K562 (cell line): ENCODE data around the gene BOLA3. TPM values are rescaled to one million over a fixed set of nuclear protein-coding genes. Genes with fewer than 3 reads are reported as not detected.

ENCODE experiments used
- ATF4 ChIP-seq: fragments of 450-650 bp; formaldehyde crosslinking; IDR thresholded peaks from 2 replicates; pipeline ENCODE4 v1.4.0; 2022; ENCODE audit warnings: mild to moderate bottlenecking, moderate library complexity
- CHD2 ChIP-seq: IDR thresholded peaks from 2 replicates; pipeline ENCODE4 v1.6.1; 2011; ENCODE audit warnings: low read depth, low read length
- GABPA ChIP-seq: fragments of 200-800 bp; sonication (Bioruptor generic); conservative IDR thresholded peaks from 2 replicates; pipeline ENCODE4 v1.6.1; 2016; ENCODE audit warnings: low read depth, missing genetic modification characterization, missing compliant biosample characterization
- IRF1 ChIP-seq: sonication (generic); formaldehyde crosslinking; IDR thresholded peaks from 2 replicates; pipeline ENCODE4 v1.8.0; 2022; ENCODE audit warnings: missing genetic modification reagents, mild to moderate bottlenecking, borderline replicate concordance
- PKNOX1 ChIP-seq: fragments of 450-650 bp; IDR thresholded peaks from 2 replicates; pipeline ENCODE4 v1.6.1; 2016
- RAD51 ChIP-seq: fragments of 450-650 bp; IDR thresholded peaks from 2 replicates; pipeline ENCODE4 v1.7.1; 2016; ENCODE audit warnings: low read depth, mild to moderate bottlenecking, borderline replicate concordance
- SAFB ChIP-seq: fragments of 200-400 bp; formaldehyde crosslinking; IDR thresholded peaks from 2 replicates; pipeline ENCODE4 v1.6.1; 2017; ENCODE audit warnings: low read depth, low read length, borderline replicate concordance
- SMAD4 ChIP-seq: fragments of 250-450 bp; sonication (Bioruptor Pico); conservative IDR thresholded peaks from 2 replicates; pipeline ENCODE4 v1.8.0; 2021; ENCODE audit warnings: inconsistent platforms, mild to moderate bottlenecking, moderate library complexity
- STAT5B ChIP-seq: fragments of 250-450 bp; sonication (Bioruptor Pico); IDR thresholded peaks from 2 replicates; pipeline ENCODE4 v1.8.0; 2021; ENCODE audit warnings: mild to moderate bottlenecking, inconsistent platforms
- TEAD4 ChIP-seq, 2 experiments: sonication (generic) in 1 of 2; formaldehyde crosslinking in 1 of 2; IDR thresholded peaks; 2 replicates each; pipeline versions ENCODE4 v1.6.1 to v1.8.0; 2012 to 2022; ENCODE audit warnings: borderline replicate concordance in 1 of 2, inconsistent platforms in 1 of 2, low read length in 1 of 2, mild to moderate bottlenecking in 1 of 2, missing genetic modification reagents in 1 of 2
- ZBTB40 ChIP-seq, 2 experiments: fragments of 450-650 bp in 1 of 2; sonication (generic) in 1 of 2; formaldehyde crosslinking in 1 of 2; IDR thresholded peaks; 2 replicates each; pipeline versions ENCODE4 v1.7.1 to v1.9.0; 2016 to 2022; ENCODE audit warnings: inconsistent platforms in 1 of 2, mild to moderate bottlenecking in 1 of 2, missing genetic modification reagents in 1 of 2
- ZNF263 ChIP-seq: sonication (generic); formaldehyde crosslinking; IDR thresholded peaks from 2 replicates; pipeline ENCODE4 v1.8.0; 2022; ENCODE audit warnings: mild to moderate bottlenecking, missing genetic modification reagents, borderline replicate concordance
- ZNF316 ChIP-seq: fragments of 450-650 bp; IDR thresholded peaks from 2 replicates; pipeline ENCODE4 v1.6.1; 2016
- ZSCAN32 ChIP-seq: fragments of 450-650 bp; formaldehyde crosslinking; IDR thresholded peaks from 2 replicates; pipeline ENCODE4 v1.4.0; 2020; ENCODE audit warnings: mild to moderate bottlenecking, moderate library complexity
- polyA plus RNA-seq, 8 experiments: library from polyadenylated mRNA; depleted of rRNA in 4 of 8; stranded (reverse) in 5 of 8; unstranded in 3 of 8; fragments of >200 nt; fragmentation: Nextera tagmentation in 2 of 8; fragmentation: Illumina TruSeq in 1 of 8; extraction: Ambion mirVana in 2 of 8; extraction: Trizol in 1 of 8; gene quantifications; 2 replicates each; pipeline versions ENCODE4 v1.2.1 to v1.2.3, GENCODE V29; 2011 to 2014; ENCODE audit warnings: inconsistent platforms in 1 of 8, missing spikeins in 1 of 8
- total RNA-seq, 7 experiments: library from RNA; depleted of rRNA in 6 of 7; stranded (reverse); fragments of >200 nt in 6 of 7; fragmentation: Illumina TruSeq in 2 of 7; extraction: Trizol in 2 of 7; gene quantifications; 2 replicates each; pipeline versions ENCODE4 v1.2.1 to v1.2.3, GENCODE V29; 2011 to 2021; ENCODE audit warnings: low replicate concordance in 1 of 7

BOLA3 gene
- total and polyA plus RNA-seq, 9 of the 15 experiments (the other 6 are each of a cell fraction or from before 2014, with no cell fraction given) = 149 to 619 (median 255) TPM

- peak; percentile 97 for TF ChIP-seq ZBTB40 (IDR thresholded peaks at IDR 0.05)
- no peak for TF ChIP-seq ZBTB40 (CRISPR knock-in tag; IDR thresholded peaks at IDR 0.05)
- 0 out of 2 replicates have a peak, but pooled peaks have one; percentile 17 for TF ChIP-seq ZSCAN32 (CRISPR knock-in tag)
- no peak; the same call in 1 of the 2 replicates for TF ChIP-seq PKNOX1
- no peak for TF ChIP-seq RAD51
- peak; percentile 76 for TF ChIP-seq ZNF263 (CRISPR knock-in tag)
- peak; percentile 98 for TF ChIP-seq GABPA (tag)
- no peak for TF ChIP-seq SAFB
- TF ChIP-seq ATF4 (CRISPR knock-in tag) = peak; percentile 42; the same call in 1 of the 2 replicates
- TF ChIP-seq CHD2 = no peak
- peak; percentile 30; the same call in 1 of the 2 replicates for TF ChIP-seq TEAD4 (IDR thresholded peaks at IDR 0.05; ENCODE audit: low read length)
- TF ChIP-seq TEAD4 (CRISPR knock-in tag; IDR thresholded peaks at IDR 0.05; ENCODE audit: borderline replicate concordance) = no peak
- no peak for TF ChIP-seq STAT5B
- TF ChIP-seq ZNF316 = no peak
- TF ChIP-seq IRF1 = no peak
- TF ChIP-seq SMAD4 = peak; percentile 93
Observed at GRCh38 chr2:74119912-74120825, 27.5 kb downstream of the BOLA3 start (continued).
